Measurements from ENCODE around the gene SYCP2. TPM values are rescaled to one million over a fixed set of nuclear protein-coding genes. Genes with fewer than 3 reads are reported as not detected.
"Not testable (repeated sequence)": the region's sequence is repeated elsewhere in the genome, so short reads cannot be mapped to it uniquely, and the experiment has no call there.

SYCP2 gene
- total RNA-seq, 1 donor from 2014 or later: 9.0 TPM

GRCh38 chr20:59920944-59921343, 12.5 kb downstream of the SYCP2 start:
- intact Hi-C loops (cut with micrococcal nuclease): no loop called here

GRCh38 chr20:59912609-59913008, 20.8 kb downstream of the SYCP2 start:
- intact Hi-C loops (cut with micrococcal nuclease): no loop called here

- intact Hi-C loops (cut with micrococcal nuclease): no loop called here
These were observed 22.4 kb downstream of the SYCP2 start for GRCh38 chr20:59911041-59911440.

DNA sequence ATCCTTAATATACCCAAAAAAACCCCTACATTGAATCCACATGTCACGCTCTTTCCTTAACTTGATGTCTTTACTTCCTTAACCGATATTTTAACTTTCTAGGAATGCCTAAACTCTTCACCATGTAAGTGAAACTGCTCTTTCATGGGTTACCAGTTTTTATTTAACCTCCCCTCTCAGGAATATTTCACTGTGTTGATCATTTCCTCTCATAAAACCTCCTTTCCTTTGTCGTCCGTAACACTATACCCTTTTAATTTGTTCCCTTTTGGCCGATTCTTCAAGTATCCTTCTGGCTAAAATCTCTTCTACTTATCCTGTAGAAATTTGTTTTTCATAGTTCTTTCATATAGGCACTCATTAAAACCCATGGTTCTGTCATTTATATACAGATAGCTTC, 24.6 kb downstream of the SYCP2 start:
- intact Hi-C loops (cut with micrococcal nuclease): no loop called here

DNA sequence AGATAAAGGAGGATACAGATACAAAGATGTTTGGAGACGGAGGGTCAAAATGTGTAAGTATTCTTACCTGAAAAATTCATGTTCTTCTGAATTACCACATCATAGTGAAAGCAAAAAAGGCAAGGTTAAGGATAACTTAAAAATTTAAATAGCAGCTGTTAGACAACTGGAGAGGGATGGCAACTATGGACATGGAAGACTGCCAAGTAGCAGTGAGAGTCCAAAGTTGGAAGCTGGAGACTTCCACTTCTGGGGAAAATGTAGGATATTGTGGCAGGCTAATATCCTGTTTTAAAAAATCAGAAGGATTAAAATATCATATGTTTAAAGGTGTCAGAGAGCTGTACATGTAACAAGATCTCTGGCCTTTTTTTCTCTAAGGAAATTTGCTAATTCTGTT, 29.8 kb downstream of the SYCP2 start:
- intact Hi-C loops (cut with micrococcal nuclease): no loop called here

GRCh38 chr20:59902470-59902869, 31.0 kb downstream of the SYCP2 start:
- intact Hi-C loops (cut with micrococcal nuclease): no loop called here

- intact Hi-C loops (cut with micrococcal nuclease): no loop called here
These were observed 37.5 kb downstream of the SYCP2 start for GRCh38 chr20:59895908-59896307.

DNA sequence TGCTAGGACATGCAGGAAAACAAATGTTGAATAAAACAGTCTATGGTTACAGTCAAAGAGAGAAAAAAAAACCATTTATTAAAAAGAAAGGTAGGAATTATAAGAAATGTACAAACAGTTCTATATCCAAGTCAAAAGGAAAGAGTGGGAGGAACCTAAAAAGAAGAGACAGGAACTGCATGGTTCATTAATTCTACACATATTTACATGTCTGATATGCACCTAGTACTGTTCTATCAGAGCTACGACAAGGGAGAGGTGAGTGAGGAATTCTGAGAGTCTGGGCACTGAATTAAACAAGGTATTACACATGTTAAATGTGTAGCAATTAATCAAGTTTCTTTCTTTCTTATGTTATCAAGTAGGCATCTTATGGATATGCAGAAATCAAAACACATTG, 41.9 kb downstream of the SYCP2 start:
- intact Hi-C loops (cut with micrococcal nuclease): no loop called here

DNA sequence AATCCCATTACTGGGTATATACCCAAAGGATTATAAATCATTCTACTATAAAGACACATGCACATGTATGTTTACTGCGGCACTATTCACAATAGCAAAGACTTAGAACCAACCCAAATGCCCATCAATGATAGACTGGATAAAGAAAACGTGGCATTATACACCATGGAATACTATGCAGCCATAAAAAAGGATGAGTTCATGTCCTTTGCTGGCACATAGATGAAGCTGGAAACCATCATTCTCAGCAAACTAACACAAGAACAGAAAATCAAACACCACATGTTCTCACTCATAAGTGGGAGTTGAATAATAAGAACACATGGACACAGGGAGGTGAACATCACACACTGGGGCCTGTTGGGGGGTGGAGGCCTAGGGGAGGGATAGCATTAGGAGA, 43.4 kb downstream of the SYCP2 start:
- intact Hi-C loops (cut with micrococcal nuclease): not testable (repeated sequence)

GRCh38 chr20:59888050-59888449, 45.4 kb downstream of the SYCP2 start:
- intact Hi-C loops (cut with micrococcal nuclease): no loop called here

DNA sequence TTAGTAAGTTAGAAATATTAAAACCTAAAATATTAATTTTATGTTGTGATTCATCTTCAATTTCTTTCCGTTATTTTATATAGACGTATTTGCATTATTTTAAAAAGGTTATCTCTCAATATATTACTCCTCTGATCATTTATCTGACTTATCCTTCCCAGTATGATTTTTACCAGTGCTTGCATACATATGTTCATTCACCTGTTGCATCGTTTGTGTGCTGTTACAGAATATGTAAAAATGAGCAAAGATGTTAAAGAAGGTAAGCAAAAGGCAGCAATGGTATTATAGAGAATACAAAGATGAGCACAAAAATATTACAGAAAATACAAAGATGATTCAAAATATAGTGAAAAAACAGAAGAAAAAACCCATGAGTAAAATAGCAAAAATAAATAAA, 48.9 kb downstream of the SYCP2 start:
- intact Hi-C loops (cut with micrococcal nuclease): no loop called here

DNA sequence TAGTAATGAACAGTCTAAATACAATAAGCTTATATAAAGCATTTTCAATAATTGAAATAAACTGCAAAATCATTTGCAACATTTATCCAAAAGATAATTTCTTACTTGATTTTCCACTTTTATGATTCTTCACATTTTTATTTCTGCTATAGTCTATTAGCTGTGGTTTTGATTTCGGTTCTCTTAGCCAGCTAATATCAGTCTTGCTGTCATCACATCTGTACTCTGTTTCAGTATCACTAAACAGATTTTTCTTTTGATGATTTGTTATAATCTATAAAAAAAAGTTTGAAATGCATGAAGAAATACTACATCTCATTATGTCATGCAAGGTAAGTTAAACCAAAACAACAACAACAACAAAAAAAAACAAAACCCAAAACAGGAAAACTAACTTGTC, 53.2 kb downstream of the SYCP2 start:
- intact Hi-C loops (cut with micrococcal nuclease): no loop called here

- intact Hi-C loops (cut with micrococcal nuclease): no loop called here
These were observed 60.0 kb downstream of the SYCP2 start for GRCh38 chr20:59873409-59873808.

DNA sequence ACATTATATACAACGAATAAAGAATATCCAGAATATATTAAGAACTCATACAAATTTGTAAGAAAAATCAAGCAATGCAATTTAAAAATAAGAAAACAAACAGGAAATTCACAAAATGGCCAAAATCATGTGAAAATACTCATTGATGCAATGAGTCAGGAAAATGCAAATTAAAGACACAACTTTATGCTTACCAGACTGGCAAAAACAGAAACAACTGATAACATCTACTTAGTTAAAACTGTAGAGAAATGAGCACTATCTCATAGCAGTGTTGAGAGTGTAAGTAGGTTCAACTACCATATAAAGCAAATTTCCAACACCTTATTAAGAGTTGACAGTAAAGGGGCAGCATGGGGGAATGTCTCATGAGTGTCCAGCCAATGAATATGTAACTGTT, 62.3 kb downstream of the SYCP2 start:
- intact Hi-C loops (cut with micrococcal nuclease): no loop called here

GRCh38 chr20:59866338-59866737, 67.1 kb downstream of the SYCP2 start:
- intact Hi-C loops (cut with micrococcal nuclease): no loop called here

- intact Hi-C loops (cut with micrococcal nuclease): no loop called here
These were observed 68.7 kb downstream of the SYCP2 start for GRCh38 chr20:59864726-59865125.

- intact Hi-C loops (cut with micrococcal nuclease): no loop called here
These were observed 70.4 kb downstream of the SYCP2 start for GRCh38 chr20:59863058-59863457.

DNA sequence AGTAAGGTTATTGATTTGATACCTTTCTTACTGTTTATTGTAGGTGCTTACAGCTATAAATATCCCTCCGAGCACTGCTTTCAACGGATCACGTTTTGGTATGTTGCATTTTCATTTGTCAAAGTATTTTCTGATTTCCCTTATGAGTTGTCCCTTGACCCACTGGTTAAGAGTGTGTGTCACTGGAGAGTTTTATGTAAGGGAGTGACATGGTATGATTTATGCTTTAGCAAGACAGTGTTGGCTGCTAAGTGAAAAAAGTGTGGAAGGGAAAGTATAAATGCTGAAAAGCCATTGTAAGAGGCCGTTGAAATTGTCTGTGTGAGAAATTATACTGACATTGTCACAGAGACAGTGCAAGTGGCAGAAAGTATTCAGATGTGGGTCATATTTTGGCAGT, 72.0 kb downstream of the SYCP2 start:
- intact Hi-C loops (cut with micrococcal nuclease): no loop called here

DNA sequence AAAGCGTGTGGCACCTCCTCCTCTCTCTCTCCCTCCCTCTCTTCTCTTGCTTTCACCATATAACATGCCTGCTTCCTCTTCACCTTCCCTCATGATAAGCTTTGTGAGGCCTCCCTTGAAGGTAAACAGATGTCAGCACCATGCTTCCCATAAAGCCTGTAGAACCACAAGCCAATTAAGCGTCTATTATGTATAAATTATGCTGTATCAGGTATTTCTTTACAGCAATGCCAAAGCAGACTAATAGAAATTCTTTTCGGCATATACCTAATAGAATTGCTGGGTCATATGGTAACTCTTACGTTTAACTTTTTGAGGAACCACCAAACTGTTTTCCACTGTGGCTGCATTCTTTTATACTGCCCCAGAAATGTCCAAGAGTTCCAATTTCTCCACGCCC, 75.0 kb downstream of the SYCP2 start:
- intact Hi-C loops (cut with micrococcal nuclease): no loop called here

DNA sequence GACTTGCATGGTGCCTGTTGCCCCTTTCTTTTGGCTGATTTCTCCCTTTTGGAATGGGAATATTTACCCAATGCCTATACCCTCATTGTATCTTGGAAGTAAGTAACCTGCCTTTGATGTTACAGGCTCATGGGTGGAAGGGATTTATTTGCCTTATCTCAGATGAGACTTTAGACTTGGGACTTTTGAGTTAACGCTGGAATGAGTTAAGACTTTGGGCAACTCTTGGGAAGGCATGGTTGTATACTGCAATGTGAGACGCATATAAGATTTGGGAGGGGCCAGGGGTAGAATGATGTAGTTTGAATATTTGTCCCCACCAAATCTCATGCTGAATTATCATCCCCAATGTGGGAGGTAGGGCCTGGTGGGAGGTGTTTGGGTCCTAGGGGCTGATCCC, 75.5 kb downstream of the SYCP2 start:
- intact Hi-C loops (cut with micrococcal nuclease): no loop called here

- intact Hi-C loops (cut with micrococcal nuclease): not testable (repeated sequence)
These were observed 76.5 kb downstream of the SYCP2 start for GRCh38 chr20:59856941-59857340.

DNA sequence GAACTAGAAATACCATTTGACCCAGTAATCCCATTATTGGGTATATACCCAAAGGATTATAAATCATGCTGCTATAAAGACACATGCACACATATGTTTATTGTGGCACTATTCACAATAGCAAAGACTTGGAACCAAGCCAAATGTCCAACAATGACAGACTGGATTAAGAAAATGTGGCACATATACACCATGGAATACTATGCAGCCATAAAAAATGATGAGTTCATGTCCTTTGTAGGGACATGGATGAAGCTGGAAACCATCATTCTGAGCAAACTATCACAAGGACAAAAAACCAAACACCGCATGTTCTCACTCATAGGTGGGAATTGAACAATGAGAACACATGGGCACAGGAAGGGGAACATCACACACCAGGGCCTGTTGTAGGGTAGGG, 76.9 kb downstream of the SYCP2 start:
- intact Hi-C loops (cut with micrococcal nuclease): not testable (repeated sequence)

DNA sequence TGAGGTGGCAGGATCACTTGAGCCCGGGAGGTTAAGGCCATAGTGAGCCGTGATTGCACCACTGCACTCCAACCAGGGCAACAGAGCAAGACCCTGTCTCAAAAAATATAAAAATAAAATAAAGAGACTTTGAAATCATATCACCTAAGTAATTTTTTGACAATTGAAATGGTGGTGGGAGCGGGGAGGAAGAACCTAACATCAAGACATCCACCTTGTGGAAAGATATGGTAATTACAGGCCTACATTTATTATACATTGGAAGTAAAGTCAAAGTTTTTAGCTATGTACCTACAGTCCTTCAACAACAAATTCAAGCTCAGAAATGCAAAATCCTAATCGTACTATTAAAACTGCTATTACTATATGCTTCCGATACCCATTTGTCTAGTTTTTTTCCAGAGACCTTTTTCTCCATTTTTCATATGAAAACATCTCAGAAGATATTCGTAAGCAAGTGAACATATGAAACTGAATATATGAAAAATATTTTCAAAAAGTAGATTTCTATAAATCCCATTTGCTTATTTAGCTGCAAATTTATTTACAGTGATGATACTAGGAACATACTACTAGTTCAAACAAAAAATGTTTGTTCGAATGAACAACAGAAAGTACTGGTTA, 83.3 kb downstream of the SYCP2 start:
- intact Hi-C loops (cut with micrococcal nuclease): no loop called here

DNA sequence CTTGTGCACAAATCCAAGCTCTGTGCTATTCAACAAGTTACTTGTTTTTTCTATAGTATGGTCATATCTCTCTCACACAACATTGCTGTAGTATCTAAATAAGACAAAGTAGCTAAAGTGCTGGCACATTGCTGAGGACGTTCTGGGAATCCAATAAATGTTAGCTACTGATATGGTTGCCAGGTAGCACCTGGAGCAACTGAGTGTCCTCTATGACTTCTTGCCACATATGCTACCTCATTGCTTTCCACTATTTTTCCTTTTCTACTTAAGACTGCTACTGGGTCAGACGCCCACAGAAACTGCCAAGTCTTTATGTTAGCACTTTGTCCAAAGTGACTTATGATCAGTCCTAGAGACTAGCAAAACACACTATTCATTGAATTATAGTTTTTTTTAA, 85.3 kb downstream of the SYCP2 start:
- intact Hi-C loops (cut with micrococcal nuclease): no loop called here
